ENCODE measurements around the gene FAXC.

GRCh38 chr6:99318566-99318965 lies 30.9 kb downstream of the FAXC start:
- TF ChIP-seq ZNF384 (IDR thresholded peaks at IDR 0.05) (no peak), NFRKB (IDR thresholded peaks at IDR 0.05) (no peak), TARDBP (IDR thresholded peaks at IDR 0.05) (no peak), FOXK2 (IDR thresholded peaks at IDR 0.05) (no peak), SUZ12 (IDR thresholded peaks at IDR 0.05) (no peak), ELF4 (IDR thresholded peaks at IDR 0.05) (no peak), FOXM1 (IDR thresholded peaks at IDR 0.05; ENCODE audit: borderline replicate concordance) (no peak), SP1 (IDR thresholded peaks at IDR 0.05) (no peak)
